ENCODE measurements around the gene HOTAIR.

The HOTAIR gene

DNA sequence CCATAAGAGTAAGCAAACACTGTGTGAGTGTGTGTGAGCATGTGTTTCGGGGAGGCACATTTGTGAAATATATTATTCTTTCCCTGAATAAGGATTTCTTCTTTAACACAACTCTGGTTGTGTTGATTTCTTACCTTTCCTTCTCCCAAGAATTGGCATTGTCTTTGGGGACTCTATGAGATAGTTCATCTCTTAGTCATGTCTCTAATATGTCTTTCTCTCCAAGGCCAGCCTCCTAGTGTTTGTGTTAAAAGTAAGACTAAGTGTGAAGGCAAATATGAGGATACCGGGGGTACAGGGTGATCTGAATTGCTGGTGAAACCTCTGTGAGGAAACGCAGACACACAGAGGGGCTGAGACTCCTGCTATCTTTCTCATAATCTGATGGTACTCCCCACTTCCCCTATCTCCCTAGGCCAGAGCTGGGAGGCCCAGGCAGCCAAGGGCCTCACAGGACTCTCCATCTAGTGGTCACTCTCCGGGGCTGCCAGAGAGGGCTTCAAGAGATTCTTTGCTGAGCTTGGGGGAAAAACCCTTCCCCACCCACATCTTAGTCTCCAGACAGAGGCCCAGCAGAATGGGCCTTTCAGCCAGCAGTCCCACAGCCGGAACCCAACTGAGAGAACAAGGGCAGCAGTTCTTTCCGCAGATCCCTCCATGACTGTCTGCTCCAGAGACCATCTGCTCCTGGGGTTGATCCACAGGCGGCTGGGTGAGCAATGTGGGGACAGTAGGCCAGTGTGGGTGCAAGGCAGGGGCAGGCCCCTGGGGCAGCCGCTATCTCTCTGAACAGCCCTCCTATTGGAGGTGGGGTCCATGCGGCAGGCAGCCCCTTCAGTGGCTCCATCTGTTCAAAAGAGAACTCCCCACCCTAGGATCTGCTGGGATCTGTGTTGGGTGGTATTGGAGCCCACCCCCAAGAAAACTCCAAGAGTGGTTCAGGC, 25.8 kb downstream of the HOTAIR start:
- no peak for DNase-seq (ENCODE audit: low spot score)

DNA sequence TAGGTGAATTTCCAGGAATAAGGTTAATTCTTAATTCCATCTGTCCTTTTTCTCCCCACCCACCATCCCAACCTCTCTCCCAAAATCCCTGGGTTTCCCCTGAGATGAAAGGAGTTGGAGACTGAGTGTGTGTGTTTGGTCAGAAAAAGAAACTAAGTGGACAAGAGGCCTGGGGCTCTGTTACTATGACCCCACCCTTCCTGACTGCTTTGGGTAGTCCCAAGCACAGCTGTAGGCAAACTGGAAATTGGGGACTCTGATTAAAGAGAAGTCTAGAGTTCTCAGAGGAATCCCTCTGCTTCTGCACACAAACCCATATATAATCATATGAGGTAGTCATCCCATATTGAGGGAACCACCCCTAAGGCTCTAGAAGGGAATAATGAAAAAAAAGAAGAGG, 27.0 kb downstream of the HOTAIR start:
- no peak for DNase-seq (ENCODE audit: low spot score)

DNA sequence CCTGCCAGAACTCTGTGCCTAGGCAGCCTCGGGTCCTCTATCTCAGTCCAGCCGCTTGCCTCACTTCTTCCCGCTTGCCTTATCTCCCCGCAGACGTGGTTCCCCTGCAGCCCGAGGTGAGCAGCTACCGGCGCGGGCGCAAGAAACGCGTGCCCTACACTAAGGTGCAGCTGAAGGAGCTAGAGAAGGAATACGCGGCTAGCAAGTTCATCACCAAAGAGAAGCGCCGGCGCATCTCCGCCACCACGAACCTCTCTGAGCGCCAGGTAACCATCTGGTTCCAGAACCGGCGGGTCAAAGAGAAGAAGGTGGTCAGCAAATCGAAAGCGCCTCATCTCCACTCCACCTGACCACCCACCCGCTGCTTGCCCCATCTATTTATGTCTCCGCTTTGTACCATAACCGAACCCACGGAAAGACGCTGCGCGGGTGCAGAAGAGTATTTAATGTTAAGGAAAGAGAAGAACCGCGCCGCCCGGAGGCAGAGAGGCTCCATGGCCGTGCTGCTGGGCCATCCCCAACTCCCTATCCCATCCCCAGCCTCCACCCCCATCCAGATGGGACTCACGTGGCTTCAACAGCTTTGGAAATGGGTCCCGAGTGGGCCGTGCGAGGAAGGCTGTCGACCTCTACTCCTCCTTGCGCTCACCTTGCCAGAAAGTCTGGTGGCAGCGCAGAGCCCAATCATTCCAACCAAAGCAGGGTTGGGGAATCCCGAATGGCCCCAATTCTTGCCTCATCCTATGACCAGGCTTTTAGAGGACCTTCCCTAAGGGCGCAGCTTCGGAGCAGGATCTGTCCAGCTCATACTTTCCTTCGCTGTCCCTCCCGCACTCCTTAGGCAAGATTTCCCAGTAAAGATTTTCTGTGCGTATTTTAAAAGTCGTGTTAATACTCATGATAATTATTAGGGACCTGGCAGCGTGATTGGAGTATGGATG, 29.6 kb downstream of the HOTAIR start:
- DNase-seq (ENCODE audit: low spot score): no peak

GRCh38 chr12:53944209-53944608, 30.5 kb downstream of the HOTAIR start:
- DNase-seq (ENCODE audit: low spot score): no peak

DNA sequence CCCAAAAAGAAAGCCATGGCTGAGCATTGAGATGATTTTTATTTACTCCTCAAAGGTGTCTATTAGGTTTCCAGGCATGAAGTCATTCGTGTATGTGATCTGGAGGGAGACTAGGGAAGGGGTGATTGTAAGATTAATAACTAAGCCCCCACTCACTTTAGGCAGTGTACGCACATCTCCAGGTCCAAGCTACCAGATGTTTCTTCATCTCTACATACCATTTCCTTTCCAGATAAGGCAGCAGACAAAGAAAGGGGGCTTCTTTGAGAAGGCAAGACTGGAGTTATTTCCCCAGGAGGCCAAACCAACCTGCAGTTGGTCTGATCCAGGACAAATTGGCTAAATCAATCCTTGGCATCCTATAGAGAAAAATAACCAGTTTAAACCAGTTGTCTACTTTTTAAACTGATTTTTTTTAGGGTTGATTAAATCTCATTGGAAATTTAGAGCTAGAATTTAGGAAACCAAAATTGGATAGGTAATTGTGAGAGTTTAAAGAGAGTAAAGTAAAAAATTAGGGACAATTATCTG, 32.2 kb downstream of the HOTAIR start:
- no peak for DNase-seq (ENCODE audit: low spot score)

GRCh38 chr12:53941750-53942149, 33.0 kb downstream of the HOTAIR start:
- DNase-seq (ENCODE audit: low spot score): no peak

DNA sequence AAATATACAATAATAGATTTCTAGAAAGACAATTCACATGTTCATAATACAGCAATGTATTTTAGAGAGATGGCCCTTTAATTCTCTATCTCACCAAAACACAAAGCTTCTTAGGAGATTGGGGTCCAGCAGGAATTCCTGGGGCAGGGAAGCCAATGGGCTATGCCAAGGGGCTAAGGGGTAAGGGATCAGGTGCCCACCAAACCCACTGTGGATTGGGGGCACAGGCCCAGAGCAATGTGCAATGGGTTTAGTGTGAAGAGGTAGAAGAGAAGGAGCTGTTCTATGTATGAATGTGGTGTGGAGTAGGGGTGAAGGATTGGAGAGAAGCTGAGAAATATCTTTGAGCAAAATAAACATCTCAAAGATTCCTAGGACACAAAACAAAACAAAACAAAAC, 33.6 kb downstream of the HOTAIR start:
- DNase-seq (ENCODE audit: low spot score): no peak

GRCh38 chr12:53940443-53941014, 34.2 kb downstream of the HOTAIR start:
- DNase-seq (ENCODE audit: low spot score): no peak

- peak; percentile 39 for DNase-seq (ENCODE audit: low spot score)
Measured at GRCh38 chr12:53939141-53940108, 35.3 kb downstream of the HOTAIR start.

- peak; percentile 93 for DNase-seq (ENCODE audit: low spot score)
Measured at GRCh38 chr12:53938326-53939140, 36.2 kb downstream of the HOTAIR start, which contains the start of gene HOXC13. HOXC13 (plus strand) TSS chr12:53938831; CDS start chr12:53938907, 76 bp downstream.

DNA sequence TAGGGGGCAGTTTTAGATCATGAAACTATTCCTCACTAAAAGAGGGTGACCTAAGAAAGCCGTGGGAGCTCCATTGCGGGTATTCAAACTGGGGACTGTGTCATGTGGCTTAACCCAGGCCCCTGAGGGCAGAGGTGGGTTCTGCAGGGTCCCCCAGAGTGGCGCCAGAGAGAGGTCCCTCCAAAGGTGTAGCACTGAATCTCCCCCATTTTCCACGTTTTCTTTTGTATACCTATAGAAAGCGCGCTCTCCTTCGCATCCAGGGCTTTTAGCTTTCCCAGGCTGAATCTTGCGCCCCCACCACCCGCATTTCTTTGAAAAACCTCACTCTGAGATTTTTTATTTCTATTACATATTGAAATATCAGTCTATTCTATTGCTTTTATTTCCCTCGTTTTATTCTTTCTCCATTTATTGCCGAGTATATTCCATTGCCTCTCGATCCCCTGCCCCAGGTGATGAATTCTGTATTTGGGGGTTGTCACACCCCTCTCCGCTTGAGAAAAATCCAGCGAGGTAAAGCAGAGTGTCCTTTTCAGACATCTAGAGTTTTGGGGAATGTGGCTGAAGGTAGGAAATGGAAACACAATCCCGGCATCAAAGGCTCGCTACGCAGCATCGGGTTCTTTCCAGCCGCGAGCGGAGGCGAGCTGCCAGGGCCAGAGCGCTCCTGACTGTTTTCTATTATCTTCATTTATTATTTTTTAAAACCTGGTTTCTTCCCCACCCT, 37.0 kb downstream of the HOTAIR start:
- no peak for DNase-seq (ENCODE audit: low spot score)

GRCh38 chr12:53937099-53937498, 37.7 kb downstream of the HOTAIR start:
- no peak for DNase-seq (ENCODE audit: low spot score)

GRCh38 chr12:53935383-53936341, 39.1 kb downstream of the HOTAIR start:
- no peak for DNase-seq (ENCODE audit: low spot score)

DNA sequence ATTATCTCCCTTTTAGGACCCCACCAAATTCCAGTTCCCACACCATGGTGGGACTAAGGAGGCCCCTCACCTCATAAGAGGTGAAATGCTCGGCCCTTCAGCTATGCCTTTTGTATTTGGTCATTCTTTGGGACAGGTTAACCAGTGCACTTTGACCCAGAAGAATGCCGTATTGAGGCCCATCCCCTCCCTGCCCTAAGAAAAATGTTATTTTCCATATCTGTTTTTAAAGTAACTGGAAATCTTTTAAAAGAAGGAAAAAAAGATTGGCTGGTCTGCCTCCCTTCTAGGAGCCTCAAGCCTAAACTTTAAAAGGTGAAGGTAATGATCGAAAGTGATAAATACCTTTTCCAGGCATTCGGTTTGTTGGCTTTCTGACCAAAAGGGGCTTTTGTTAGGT, 41.8 kb downstream of the HOTAIR start:
- no peak for DNase-seq (ENCODE audit: low spot score)

- no peak for DNase-seq (ENCODE audit: low spot score)
Measured at GRCh38 chr12:53931844-53932581, 42.7 kb downstream of the HOTAIR start.

DNA sequence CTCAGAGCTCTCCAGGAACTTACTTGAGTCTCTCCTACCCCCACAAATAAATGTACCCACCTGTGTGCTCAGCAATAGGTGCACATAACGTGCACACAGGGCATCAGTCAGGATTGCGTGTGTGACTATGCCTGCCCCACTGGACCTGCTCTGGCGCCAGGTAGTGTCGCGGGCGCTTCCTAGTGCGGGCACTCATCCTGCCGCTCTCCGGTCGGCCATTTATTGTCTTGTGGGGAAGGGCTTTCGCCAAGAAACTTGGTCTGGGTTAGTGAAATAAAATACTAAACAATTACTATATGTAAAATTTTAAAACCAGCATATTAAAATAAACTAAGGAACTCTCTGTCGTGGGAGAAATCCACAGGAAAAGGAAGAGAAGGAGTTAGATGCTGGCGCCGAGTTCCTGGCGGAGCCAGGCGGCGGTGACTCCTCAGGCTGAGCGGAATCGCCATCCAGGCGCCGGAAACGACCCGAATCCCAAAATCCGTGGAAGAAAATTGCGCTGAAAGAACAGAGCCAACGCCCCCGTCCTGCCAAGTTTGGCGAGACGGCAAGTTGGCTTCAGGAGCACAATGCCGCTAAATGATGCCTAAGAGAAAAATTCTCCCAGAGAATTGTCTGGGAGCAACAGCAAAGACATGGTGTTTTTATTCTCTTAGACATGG, 44.0 kb downstream of the HOTAIR start:
- DNase-seq (ENCODE audit: low spot score): no peak

- DNase-seq (ENCODE audit: low spot score): no peak
Measured at GRCh38 chr12:53929527-53929926, 45.2 kb downstream of the HOTAIR start.

Data from SW480 (cell line).